Right lung (tissue), 5 donors: ENCODE measurements around the gene PHB1. TPM values are rescaled to one million over a fixed set of nuclear protein-coding genes. Genes with fewer than 3 reads are reported as not detected.
"Not testable (repeated sequence)": the region's sequence is repeated elsewhere in the genome, so short reads cannot be mapped to it uniquely, and the experiment has no call there.

Experiments
- DNase-seq, 2 donors: peaks; one replicate each; pipeline ENCODE4 v3.0.0-alpha.2; 2013
- polyA plus RNA-seq, 5 donors: library from polyadenylated mRNA; unstranded; fragments of 120-200 nt; gene quantifications; one replicate each; pipeline versions ENCODE4 v1.2.1 to v1.2.3, GENCODE V29; 2013; ENCODE audit warnings: inconsistent platforms in 1 of 5, low replicate concordance in 1 of 5; ENCODE audit not compliant: insufficient read length in 5 of 5, insufficient read depth in 1 of 5

The PHB1 gene
- polyA plus RNA-seq, 5 donors: 164 to 189 (median 167) TPM

DNA sequence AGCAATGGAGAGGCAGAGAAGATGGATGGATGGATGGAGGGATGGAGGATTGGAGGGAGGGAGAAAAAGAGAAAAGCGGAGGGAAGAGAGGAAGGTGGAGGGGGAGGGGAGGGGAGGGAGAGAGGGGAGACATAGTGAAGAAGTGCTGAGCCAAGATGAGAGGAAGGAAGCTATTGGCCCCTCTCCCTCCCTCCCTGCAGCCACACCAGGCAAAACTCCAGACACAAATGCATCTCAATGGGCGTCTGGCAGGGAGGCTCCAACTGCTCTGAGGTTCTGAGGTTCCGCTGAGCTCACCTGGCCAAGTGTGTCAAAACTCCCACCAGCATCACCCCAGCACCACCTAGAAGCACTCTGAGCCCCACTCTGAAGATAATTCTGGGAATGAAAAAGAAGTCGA, 26.9 kb upstream of the PHB1 start:
- DNase-seq: no peak

DNA sequence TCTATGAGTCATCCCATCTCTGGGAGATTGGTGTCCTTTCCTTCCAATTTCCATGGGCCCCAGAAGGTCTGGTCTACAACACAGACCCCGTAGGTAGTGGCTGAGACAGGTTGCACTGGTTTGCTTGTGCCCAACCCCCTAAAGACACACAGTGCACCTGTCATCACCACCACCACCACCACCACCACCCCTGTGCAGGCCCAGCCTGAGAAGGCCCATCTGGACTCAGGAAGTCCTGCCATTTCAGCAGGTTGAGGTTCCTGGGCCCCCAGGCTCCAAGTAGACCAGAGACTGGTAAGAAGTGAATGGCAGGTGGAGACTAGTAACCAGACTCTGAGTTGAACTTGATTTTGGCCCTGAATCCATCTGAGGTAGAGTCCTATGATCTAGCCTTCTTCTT, 25.9 kb upstream of the PHB1 start:
- DNase-seq: no peak

DNA sequence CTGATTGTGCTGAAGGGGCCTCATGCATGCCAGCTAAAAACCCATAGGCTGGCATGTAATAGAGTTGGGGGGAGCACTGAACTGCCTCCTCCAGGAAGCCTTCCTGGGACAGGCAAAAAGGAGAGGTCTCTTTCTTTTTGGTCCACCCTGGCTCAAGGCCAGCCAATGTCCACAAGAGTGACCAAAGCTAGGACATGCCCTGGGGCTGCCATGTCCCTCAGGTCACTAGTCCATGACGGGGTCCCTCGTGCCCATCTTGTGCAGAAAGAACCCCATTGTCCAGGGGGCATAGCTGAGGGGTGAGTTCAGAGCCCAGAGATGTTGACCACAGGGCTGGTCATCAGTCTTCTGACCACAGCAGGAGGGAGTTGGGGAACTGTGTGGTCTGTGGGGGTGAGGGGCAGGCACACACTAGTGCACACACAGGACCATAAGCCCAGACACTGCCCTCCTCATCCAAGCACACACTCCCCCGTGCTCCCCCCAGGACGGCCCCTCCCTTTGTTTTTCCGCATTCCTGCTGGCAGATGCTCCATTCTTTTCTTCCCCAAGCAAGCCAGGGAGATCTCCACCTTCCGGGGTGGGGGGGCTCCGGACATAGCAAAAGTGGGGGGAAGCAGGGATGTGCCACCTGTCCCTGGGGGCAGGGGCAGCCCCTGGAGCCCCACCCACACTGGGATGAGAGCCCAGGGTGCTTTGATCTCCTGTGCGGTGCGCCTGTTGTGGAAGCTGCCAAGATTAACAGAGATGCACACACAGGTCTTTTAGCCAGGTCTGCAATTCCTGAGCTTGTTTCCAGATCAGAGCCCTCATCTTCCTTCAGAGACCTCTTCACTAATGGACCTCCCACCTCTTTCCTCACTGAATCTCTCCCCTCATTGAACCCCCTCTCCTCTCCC, 25.2 kb upstream of the PHB1 start:
- no peak for DNase-seq

DNA sequence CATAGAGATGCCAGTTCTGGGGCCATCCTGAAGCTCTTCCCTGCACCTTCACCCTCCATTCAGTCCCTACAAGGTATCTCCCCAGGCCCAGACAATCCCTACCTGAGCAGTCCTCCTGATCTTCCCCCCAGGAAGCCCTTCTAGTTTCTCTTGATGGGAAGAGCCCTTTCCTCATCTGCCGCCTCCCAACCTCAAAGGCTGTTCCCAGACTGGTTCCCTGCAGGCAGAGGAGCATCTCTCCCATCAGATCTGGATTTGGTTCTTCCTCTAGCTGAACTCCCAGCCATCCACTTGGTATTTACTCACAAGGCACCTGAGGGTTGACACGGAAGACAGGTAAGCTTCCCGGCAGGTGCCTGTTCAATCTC, 24.6 kb upstream of the PHB1 start:
- DNase-seq: no peak

DNA sequence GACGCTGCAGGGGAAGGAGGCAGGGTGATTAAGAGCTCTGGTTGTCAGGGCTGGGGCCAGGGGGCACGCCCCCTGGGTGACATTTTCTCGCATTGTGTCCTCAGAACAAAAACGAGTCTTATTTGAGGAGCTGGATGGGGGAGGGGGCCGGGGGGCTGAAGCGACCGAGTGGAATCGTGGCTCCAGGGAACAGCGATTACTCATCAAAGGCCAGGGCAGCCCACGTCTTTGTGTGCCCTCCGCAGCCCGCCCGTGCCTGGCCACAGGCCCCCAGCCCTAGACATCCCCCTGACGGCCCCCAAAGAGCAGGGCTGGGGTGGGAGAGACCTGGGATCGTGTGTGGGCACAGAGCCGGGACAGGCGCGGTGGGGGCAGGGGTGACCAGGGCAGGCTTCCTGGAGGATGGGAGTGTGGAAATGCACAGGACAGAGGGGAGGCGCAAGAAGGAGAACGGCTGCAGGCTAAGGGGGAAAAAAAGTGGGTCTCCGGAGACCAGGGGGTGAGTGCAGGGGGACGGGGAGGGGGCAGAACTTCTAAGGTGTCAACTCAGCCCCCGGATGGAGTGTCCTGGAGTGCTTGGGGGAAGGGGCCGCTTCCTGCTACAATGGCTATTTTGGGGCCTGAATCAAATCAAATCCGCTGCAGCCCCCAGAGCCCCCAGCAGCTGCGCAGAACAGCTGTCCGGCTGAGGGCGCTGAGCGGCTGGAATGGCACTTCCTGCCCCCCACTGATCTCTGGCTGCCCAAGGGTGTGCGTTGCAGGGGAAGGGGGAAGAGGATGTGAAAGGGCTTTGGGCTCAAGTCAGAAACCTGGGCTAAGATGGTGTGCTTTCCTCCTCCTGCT, 24.0 kb upstream of the PHB1 start:
- no peak for DNase-seq

DNA sequence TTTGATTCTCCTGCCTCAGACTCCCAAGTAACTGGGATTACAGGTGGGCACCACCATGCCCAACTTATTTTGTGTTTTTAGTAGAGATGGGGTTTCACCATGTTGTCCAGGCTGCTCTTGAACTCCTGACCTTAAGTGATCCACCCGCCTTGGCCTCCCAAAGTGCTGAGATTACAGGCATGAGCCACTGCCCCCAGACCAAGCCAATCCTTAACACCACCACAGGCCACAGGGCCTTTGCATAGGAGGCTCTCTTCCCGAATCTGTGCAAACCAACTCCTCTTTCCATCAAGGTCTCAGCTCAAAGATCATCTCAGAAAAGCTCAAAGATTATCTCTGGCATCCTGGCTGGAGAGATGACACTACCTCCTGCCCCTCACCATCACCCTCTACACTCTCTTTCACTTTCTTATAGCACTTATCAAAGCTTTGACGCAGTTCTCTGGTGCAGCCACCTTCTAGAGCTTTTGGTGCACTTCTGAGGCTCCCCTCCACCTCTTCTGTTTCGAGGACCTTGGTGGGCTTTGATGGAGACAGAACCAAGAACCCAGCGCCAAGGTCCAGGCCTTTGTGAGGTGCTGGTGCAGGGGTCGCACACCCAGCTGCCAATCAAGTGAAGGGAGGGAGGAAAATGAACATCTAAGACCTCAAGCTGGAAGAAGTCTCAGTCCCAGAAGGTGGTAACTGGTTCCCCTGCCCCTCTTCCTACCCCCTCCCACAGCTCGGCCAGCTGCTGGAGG, 23.2 kb upstream of the PHB1 start:
- DNase-seq: no peak

DNA sequence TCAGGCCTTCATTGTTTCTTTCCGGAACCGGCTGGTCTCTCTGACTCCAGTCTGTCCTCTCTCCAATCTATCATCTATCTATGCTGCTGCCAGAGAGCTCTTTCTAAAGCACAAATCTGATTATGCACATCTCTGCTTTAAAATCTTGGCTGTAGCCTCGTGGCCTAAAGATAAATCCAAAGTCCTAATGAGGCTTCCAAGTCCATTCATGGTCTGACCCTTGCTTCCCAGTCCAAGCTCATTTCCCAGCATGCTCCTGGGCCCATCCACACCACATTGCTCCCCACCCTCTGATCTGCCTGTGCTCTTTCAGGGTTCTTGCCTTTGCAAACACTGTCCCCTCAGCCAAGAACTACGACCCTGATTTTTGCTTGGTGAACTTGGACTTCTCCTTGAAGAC, 21.5 kb upstream of the PHB1 start:
- DNase-seq: no peak

DNA sequence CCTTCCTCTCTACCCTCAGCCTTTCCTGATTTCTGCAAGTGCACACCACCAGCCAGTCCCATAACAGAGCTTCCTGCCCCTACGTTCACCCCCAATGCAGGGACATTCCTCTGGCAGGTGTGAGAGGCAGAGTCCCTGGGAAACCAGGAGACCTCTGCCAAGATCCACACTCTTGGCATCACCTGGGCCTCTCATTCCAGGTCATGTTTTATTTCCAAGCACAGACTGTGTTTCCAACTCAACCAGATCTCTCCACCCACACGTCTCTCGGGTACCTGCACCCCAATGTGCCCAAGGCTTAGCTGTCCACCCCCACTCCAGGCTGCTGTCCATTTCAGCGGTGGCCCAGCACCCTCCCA, 21.0 kb upstream of the PHB1 start:
- no peak for DNase-seq

DNA sequence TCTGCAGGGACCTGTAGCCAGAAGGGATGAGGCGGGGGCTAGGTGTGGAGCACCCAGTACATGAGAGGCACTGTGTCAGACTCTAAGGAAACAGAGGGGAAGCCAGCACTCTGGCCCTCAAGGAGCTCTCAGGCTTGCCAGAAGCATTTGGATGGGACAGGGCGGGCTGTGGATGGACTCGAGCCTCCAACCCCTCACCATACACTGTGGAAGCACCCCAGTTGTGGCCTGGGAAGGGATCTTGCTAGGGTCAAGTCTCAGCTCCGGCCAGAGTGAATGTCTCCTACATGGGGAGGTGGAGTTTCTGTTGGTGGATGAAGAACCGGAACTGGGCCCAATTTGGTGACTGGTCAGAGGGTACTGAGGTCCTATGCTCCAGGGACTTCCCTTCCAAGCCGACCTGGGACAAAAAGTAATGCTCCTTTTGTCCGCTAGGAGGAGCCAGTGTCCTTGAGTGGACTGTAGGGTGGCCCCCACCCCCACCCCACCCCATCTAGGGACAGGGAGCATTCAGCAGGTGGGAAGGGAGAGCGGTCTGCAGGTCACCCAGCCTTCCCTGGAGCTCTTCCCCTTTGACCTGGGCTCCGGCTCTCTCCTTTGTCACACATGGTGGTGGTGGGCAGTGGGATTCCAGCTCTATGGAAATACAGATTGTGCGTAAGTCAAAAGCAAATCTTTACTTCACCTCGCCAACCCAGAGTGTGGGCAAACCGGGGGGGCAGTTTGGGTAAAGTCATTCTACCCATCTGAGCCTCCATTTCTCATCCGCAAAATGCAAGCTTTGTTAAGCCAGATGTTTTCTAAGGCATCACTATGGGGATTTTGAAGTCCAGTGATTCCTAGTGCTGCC, 20.4 kb upstream of the PHB1 start:
- DNase-seq: no peak

DNA sequence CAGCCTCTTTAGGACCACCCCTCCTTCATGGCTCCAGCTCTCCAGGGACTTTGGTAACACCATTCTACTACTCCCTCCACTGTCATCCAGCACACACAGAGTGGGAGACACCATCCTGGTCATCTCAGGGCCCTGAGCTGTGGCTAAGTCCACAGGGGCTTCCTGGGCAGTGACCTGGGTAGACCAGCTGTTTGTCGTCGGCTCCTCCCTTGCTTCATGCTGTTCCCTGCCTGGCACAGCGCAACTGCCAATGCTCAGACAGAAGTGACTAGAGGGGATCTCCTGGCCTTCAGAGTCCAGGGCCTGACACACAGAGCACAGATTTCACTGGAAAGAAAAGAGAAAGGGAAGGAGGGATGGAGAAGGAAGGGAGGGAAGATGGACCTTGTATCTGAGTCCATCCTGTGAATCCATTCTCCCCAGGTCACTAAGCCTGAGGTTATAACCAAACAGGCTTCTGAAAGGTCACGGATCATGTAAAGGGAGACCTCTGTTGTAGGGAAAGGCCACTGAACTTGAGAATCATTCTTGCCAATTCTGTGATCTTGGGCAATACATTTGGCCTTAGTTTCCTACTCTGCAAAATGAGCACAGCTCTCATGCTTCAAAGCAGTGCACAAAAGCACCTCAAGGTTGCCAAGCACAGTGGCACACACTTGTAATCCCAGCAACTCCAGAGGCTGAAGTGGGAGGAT, 18.5 kb upstream of the PHB1 start:
- no peak for DNase-seq

DNA sequence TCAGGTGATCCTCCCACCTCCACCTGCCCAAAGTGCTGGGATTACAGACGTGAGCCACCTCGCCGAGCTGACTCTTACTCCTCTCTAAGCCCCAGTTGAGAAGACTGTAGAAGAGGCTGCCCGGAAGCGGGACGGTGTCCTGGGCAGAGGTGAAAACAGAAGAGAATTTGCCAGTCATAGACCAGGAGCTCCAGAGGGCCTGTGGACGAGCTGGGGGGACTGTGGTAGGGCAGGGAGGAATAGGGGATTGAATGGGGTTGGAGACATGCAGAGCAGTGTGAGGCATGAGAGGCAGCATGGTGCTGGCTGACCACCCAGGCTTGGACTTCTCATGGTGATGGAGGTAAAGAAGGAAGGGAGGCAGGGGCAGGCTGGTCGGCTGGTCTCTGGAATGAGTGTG, 17.1 kb upstream of the PHB1 start:
- DNase-seq: no peak

DNA sequence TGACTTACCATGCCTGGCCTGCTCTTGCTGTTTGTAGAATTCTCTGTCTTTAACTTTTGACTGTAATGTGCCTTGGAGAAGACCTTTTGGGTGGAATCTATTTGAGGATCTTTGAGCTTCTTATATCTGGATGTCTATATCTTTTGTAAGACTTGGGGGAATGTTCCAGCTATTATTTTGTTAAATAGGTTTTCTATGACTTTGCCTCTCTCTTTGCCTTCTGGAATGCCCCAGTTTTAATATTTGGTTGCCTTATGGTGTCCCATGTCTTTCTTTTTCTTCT, 10.3 kb upstream of the PHB1 start:
- no peak for DNase-seq

DNA sequence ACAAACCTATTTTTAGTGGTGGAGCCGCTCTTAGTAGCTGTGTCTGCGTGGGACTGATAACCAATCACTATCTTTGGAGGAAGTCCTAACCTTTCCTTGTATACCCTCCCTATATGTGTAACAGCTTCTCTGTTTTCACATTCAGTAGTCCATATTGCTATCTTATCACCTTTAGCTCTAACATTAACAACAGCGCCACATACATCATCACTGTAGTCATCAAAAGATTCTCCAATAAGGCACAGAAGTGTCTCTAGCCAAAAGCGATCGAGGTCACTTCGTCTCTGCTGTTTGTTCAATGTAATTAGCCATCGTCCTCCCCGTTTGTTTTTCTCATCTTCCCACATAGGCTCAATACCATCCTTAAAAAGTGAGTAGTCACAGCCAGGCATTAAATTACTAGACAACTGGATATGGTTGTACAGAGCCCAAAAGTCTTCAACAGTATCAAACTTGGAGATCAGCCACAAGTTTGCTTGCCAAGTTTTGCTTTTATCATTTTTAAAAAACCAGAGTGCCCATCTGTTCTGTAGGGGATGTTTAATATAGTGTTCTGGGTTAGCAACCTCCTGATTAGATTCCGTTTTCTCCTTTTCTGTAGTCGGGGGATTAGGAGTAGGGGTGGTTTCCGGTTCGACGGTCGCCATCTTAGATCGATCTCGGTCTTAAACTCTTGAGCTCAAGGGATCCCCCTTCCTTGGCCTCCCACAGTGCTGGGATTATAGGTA, 9.8 kb upstream of the PHB1 start:
- not testable (repeated sequence) for DNase-seq

DNA sequence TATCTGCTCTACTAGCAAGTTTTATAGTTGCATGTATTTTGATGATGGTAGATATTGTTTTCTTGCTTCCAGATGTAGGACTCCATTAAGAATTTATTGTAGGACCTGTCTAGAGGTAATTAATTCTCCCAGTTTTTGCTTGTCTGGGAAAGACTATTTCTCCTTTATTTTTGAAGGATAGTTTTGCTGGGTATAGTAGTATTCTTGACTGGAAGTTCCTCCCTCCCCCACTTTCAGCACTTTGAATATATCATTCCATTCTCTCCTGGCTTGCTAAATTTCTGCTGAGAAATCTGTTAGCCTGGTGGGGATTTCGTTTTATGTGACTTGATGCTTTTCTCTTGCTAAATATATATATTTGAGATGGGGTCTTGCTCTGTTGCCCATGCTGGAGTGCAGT, 8.0 kb upstream of the PHB1 start:
- DNase-seq: no peak

DNA sequence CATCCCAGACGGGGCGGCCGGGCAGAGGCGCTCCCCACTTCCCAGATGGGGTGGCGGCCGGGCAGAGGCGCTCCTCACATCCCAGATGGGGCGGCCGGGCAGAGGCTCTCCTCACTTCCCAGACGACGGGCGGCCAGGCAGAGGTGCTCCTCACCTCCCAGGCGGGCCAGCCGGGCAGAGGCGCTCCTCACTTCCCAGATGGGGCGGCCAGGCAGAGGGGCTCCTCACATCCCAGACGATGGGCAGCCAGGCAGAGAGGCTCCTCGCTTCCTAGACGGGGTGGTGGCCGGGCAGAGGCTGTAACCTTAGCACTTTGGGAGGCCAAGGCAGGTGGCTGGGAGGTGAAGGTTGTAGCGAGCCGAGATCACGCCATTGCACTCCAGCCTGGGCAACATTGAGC, 5.1 kb upstream of the PHB1 start:
- not testable (repeated sequence) for DNase-seq

DNA sequence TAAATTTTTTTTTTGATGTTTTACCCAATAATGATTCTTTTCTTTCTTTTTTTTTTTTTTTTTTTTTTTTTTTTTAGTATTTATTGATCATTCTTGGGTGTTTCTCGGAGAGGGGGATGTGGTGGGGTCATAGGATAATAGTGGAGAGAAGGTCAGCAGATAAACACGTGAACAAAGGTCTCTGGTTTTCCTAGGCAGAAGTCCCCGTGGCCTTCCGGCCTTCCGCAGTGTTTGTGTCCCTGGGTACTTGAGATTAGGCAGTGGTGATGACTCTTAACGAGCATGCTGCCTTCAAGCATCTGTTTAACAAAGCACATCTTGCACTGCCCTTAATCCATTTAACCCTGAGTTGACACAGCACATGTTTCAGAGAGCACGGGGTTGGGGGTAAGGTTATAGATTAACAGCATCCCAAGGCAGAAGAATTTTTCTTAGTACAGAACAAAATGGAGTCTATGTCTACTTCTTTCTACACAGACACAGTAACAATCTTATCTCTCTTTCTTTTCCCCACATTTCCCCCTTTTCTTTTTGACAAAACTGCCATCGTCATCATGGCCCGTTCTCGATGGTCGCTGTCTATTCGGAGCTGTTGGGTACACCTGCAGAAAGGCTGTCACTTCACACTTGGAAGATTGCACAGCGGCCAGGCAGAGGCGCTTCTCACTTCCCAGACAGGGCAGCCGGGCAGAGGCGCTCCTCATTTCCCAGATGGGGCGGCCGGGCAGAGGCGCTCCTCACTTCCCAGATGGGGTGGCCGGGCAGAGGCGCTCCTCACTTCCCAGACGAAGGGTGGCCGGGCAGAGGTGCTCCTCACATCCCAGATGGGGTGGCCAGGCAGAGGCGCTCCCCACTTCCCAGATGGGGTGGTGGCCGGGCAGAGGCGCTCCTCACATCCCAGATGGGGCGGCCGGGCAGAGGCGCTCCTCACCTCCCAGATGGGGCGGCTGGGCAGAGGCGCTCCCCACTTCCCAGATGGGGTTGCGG, 4.4 kb upstream of the PHB1 start:
- DNase-seq: not testable (repeated sequence)

DNA sequence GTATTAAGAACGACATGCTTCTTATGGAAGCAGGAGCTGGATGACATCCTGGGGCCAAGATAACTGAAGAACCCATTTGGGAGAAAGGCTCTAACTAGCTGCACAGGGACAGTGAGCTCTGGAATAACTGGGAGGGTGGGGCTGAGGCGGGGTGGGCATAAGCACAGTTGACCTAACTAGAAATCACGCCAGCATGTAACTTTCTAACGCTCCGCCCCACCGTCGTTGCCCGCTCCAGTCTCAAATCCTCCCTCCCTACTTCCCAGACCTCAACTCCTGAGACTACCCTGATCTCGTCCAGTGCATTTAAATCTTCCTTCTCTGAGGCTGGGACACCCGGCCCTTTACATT, 436 bp downstream of the PHB1 start:
- DNase-seq: no peak

DNA sequence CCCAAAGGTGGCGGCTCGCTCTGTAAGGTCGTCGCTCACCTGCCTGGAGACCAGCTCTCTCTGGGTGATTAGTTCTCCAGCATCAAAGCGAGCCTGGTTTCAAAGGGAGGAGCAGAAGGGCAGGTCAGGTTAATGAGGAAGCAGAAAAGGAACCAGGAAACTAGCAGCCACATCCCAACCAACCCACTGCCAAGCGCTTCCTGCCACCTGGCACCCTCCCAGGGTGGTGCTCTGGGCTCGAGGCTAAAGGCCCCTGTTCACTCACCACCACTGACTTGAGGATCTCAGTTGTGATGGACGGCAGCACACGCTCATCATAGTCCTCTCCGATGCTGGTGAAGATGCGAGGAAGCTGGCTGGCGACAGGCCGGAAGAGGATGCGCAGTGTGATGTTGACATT, 5.6 kb downstream of the PHB1 start:
- DNase-seq: no peak

DNA sequence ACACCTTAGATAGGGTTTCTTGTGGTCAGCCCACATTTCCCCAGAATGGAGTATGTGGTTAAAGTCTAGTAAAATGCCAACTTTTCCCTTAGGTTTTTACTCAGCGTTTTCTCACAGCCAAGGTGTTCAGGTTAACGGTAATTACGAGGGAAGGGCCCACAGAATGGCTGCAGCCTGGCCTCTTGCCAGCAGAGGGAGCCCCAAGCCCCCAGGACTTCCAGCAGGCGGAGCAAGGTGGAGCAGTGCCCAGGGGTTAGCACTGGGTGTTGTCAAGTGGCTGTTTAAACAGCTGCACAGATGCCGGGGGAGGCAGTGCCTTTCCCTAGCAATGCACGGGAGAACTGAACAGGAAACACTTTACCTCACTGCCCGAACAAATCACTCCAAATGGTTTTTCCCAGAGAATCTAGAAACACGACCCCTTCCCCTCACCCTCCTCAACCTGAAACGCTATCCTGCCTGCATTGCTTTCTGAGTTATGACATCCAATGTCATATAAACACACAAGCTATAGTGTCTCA, 6.6 kb downstream of the PHB1 start:
- DNase-seq: peak; percentile 59 to 66
